Calu3 (cell line): ENCODE measurements around the gene TM9SF3. TPM values are rescaled to one million over a fixed set of nuclear protein-coding genes. Genes with fewer than 3 reads are reported as not detected.

Experiments used
- BruUV-seq: library from RNA; stranded (reverse); fragments of 400-500 nt; replicated peaks from 2 replicates; lab custom pipeline; 2021; lab: Mats Ljungman, UMichigan
- CTCF ChIA-PET: fragments of 300-600 bp; sonication (Branson Sonifier 250); formaldehyde crosslinking; loops from one replicate; lab custom pipeline; 2022; ENCODE audit warnings: antibody characterized with exemption; lab: Charles Lee
- DNase-seq: peaks from one replicate; pipeline ENCODE4 v3.0.0; 2022
- H3K27ac Mint-ChIP-seq: one replicate; pipeline ENCODE4 v1.8.0; 2022; ENCODE audit warnings: mixed read lengths; ENCODE audit not compliant: unreplicated experiment
- H3K27me3 Mint-ChIP-seq: one replicate; pipeline ENCODE4 v1.8.0; 2022; ENCODE audit warnings: mixed read lengths; ENCODE audit not compliant: unreplicated experiment
- H3K36me3 Mint-ChIP-seq: one replicate; pipeline ENCODE4 v1.8.0; 2022; ENCODE audit warnings: mild to moderate bottlenecking, moderate library complexity, mixed read lengths; ENCODE audit not compliant: insufficient read depth, unreplicated experiment
- H3K4me1 Mint-ChIP-seq: one replicate; pipeline ENCODE4 v1.8.0; 2022; ENCODE audit warnings: mild to moderate bottlenecking, low read depth, mixed read lengths; ENCODE audit not compliant: unreplicated experiment
- H3K4me3 Mint-ChIP-seq: one replicate; pipeline ENCODE4 v1.8.0; 2022; ENCODE audit warnings: mild to moderate bottlenecking, low read depth, moderate library complexity, mixed read lengths; ENCODE audit not compliant: unreplicated experiment
- H3K9me3 Mint-ChIP-seq: one replicate; pipeline ENCODE4 v1.8.0; 2022; ENCODE audit warnings: low read depth, mixed read lengths; ENCODE audit not compliant: unreplicated experiment
- CTCF ChIP-seq: fragments of 200-600 bp; IDR thresholded peaks from one replicate; pipeline ENCODE4 v1.8.0; 2022; ENCODE audit warnings: antibody characterized with exemption; ENCODE audit not compliant: unreplicated experiment
- intact Hi-C: fragments of 100-400 bp; cut with micrococcal nuclease; formaldehyde crosslinking; loops from one replicate; pipeline ENCODE4 v1.10.0; 2022; ENCODE audit not compliant: unreplicated experiment
- total RNA-seq: library from RNA; stranded (reverse); gene quantifications from 2 replicates; pipeline ENCODE4 v1.2.3, GENCODE V29; 2022

TM9SF3 gene
- total RNA-seq, 1 experiment from 2014 or later: 177 TPM

- Mint-ChIP-seq H3K27ac (no peak overlapping the region), H3K4me3 (no peak overlapping the region), H3K36me3 (peaks cover 5% of the 10 kb centered on the region), H3K27me3 (peaks cover 61% of the 10 kb centered on the region), H3K9me3 (no peaks in the 10 kb centered on the region), H3K4me1 (no peaks in the 10 kb centered on the region)
- no TSS peak for BruUV-seq
- intact Hi-C loops: no loop called here
- TF ChIP-seq CTCF: no peak
- CTCF ChIA-PET: no interaction called here
- DNase-seq: no peak
Observed at GRCh38 chr10:96488161-96488935, 98.5 kb downstream of the TM9SF3 start.

- CTCF ChIA-PET: no interaction called here
- Mint-ChIP-seq H3K9me3 (no peaks in the 10 kb centered on the region), H3K4me1 (no peaks in the 10 kb centered on the region), H3K36me3 (no peaks in the 10 kb centered on the region), H3K27me3 (peaks cover 77% of the 10 kb centered on the region), H3K4me3 (no peak overlapping the region), H3K27ac (no peak overlapping the region)
- no peak for DNase-seq
- intact Hi-C loops: no loop called here
- BruUV-seq: no TSS peak
- no peak for TF ChIP-seq CTCF
Observed at GRCh38 chr10:96482815-96483588, 103.8 kb downstream of the TM9SF3 start.

- no peaks in the 10 kb centered on the region for H3K36me3 Mint-ChIP-seq
- H3K9me3 Mint-ChIP-seq: no peaks in the 10 kb centered on the region
- no peak for TF ChIP-seq CTCF
- CTCF ChIA-PET: no interaction called here
- intact Hi-C loops: no loop called here
- BruUV-seq: no TSS peak
- H3K4me3 Mint-ChIP-seq: no peak overlapping the region
- no peaks in the 10 kb centered on the region for H3K4me1 Mint-ChIP-seq
- no peak for DNase-seq
- no peak overlapping the region for H3K27ac Mint-ChIP-seq
- peaks cover 75% of the 10 kb centered on the region for H3K27me3 Mint-ChIP-seq
Observed at GRCh38 chr10:96478355-96478754, 108.5 kb downstream of the TM9SF3 start.

GRCh38 chr10:96473866-96474265 lies 112.9 kb downstream of the TM9SF3 start:
- intact Hi-C loops: no loop called here
- Mint-ChIP-seq H3K4me1 (no peaks in the 10 kb centered on the region), H3K4me3 (no peak overlapping the region), H3K36me3 (no peaks in the 10 kb centered on the region), H3K27ac (no peak overlapping the region), H3K27me3 (peaks cover 80% of the 10 kb centered on the region), H3K9me3 (no peaks in the 10 kb centered on the region)
- no TSS peak for BruUV-seq
- TF ChIP-seq CTCF: no peak
- no peak for DNase-seq
- CTCF ChIA-PET: no interaction called here
